Endothelial cell (in vitro differentiated cells): Measurements from ENCODE around the gene INSYN2A. TPM values are rescaled to one million over a fixed set of nuclear protein-coding genes. Genes with fewer than 3 reads are reported as not detected.

Experiments
- DNase-seq: peaks from one replicate; pipeline ENCODE4 v3.0.0; 2021; ENCODE audit warnings: low spot score
- H3K27ac Mint-ChIP-seq: one replicate; pipeline ENCODE4 v1.8.0; 2021; ENCODE audit warnings: mixed read lengths, inconsistent platforms; ENCODE audit not compliant: unreplicated experiment
- H3K27me3 Mint-ChIP-seq: one replicate; pipeline ENCODE4 v1.8.0; 2021; ENCODE audit warnings: mild to moderate bottlenecking, moderate library complexity, mixed read lengths, inconsistent platforms; ENCODE audit not compliant: unreplicated experiment
- H3K36me3 Mint-ChIP-seq: one replicate; pipeline ENCODE4 v1.8.0; 2021; ENCODE audit warnings: mild to moderate bottlenecking, low read depth, mixed read lengths, inconsistent platforms; ENCODE audit not compliant: unreplicated experiment
- H3K4me1 Mint-ChIP-seq: one replicate; pipeline ENCODE4 v1.8.0; 2021; ENCODE audit warnings: mild to moderate bottlenecking, mixed read lengths, inconsistent platforms; ENCODE audit not compliant: unreplicated experiment
- H3K4me3 Mint-ChIP-seq: one replicate; pipeline ENCODE4 v1.8.0; 2021; ENCODE audit warnings: mild to moderate bottlenecking, mixed read lengths, inconsistent platforms; ENCODE audit not compliant: unreplicated experiment
- H3K9me3 Mint-ChIP-seq: one replicate; pipeline ENCODE4 v1.8.0; 2021; ENCODE audit warnings: mixed read lengths, inconsistent platforms; ENCODE audit not compliant: unreplicated experiment
- CTCF ChIP-seq: fragments of 200-600 bp; sonication (generic); IDR thresholded peaks from one replicate; pipeline ENCODE4 v1.5.0; 2021; ENCODE audit warnings: antibody characterized with exemption; ENCODE audit not compliant: unreplicated experiment
- total RNA-seq: library from RNA; stranded (reverse); fragmentation: NEBNext Ultra II Directional; extraction: Animal tissue kit (Norgen Biotek cat#: 25700); gene quantifications from one replicate; pipeline ENCODE4 v1.2.1, GENCODE V29; 2021; ENCODE audit not compliant: unreplicated experiment

INSYN2A gene
- total RNA-seq, 1 donor from 2014 or later: 1.7 TPM

- no peak for TF ChIP-seq CTCF
- peaks cover 1% of the 10 kb centered on the region for H3K27me3 Mint-ChIP-seq
- H3K9me3 Mint-ChIP-seq: no peaks in the 10 kb centered on the region
- peak overlapping the region; percentile 4 for H3K27ac Mint-ChIP-seq
- DNase-seq: no peak
- H3K4me1 Mint-ChIP-seq: peaks cover 3% of the 10 kb centered on the region
- H3K36me3 Mint-ChIP-seq: peaks cover 15% of the 10 kb centered on the region
- no peak overlapping the region for H3K4me3 Mint-ChIP-seq
Measured at GRCh38 chr10:127148066-127148932, 48.1 kb downstream of the INSYN2A start.

- no peak overlapping the region for H3K4me3 Mint-ChIP-seq
- TF ChIP-seq CTCF: no peak
- no peak for DNase-seq
- no peaks in the 10 kb centered on the region for H3K4me1 Mint-ChIP-seq
- no peak overlapping the region for H3K27ac Mint-ChIP-seq
- peaks cover 19% of the 10 kb centered on the region for H3K36me3 Mint-ChIP-seq
- peaks cover 1% of the 10 kb centered on the region for H3K27me3 Mint-ChIP-seq
- no peaks in the 10 kb centered on the region for H3K9me3 Mint-ChIP-seq
Measured at GRCh38 chr10:127146661-127147060, 49.7 kb downstream of the INSYN2A start.
